PC-9 (cell line): ENCODE measurements around the gene HMGN4.

Experiments used
- EZH2 ChIP-seq: fragments of 200-600 bp; sonication (generic); IDR thresholded peaks from 2 replicates; pipeline ENCODE4 v1.8.0; 2017; ENCODE audit warnings: antibody characterized with exemption, low read depth
- TF ChIP-seq, protein P1 (sequence below): fragments of 200-600 bp; sonication (generic); conservative IDR thresholded peaks from 2 replicates; pipeline ENCODE4 v1.6.1; 2017; ENCODE audit warnings: mixed run types, antibody characterized with exemption, mild to moderate bottlenecking, moderate library complexity

DNA sequence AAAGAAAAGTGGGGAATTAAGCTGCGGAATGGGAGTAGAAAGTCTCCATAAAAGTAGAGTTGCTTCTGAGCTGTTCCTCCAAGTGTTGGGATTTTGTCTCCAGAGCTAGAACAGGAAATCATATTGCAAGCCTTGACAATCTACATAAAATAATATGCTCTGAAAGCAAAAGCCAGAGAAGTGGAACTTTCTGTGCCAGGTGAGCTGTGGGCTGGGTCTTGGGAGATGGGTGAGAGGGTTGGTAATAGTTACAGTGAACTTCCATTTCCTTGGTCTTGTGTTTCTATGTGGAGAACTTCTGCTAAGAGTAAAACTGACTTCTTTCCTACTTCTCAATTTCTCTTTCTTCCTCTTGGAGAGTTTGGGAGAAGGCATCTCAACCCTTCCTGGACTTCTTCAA lies 6.3 kb upstream of the HMGN4 start:
- TF ChIP-seq, protein P1, sequence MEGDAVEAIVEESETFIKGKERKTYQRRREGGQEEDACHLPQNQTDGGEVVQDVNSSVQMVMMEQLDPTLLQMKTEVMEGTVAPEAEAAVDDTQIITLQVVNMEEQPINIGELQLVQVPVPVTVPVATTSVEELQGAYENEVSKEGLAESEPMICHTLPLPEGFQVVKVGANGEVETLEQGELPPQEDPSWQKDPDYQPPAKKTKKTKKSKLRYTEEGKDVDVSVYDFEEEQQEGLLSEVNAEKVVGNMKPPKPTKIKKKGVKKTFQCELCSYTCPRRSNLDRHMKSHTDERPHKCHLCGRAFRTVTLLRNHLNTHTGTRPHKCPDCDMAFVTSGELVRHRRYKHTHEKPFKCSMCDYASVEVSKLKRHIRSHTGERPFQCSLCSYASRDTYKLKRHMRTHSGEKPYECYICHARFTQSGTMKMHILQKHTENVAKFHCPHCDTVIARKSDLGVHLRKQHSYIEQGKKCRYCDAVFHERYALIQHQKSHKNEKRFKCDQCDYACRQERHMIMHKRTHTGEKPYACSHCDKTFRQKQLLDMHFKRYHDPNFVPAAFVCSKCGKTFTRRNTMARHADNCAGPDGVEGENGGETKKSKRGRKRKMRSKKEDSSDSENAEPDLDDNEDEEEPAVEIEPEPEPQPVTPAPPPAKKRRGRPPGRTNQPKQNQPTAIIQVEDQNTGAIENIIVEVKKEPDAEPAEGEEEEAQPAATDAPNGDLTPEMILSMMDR = no peak
- TF ChIP-seq EZH2 = no peak
